Breast epithelium (tissue), 4 donors: Measurements from ENCODE around the gene IPO4. TPM values are rescaled to one million over a fixed set of nuclear protein-coding genes. Genes with fewer than 3 reads are reported as not detected.

Experiments
- DNase-seq, 2 donors: peaks; one replicate each; pipeline ENCODE4 v3.0.0-alpha.2; 2019; ENCODE audit warnings: low spot score in 2 of 2
- H3K27ac ChIP-seq, 2 donors: fragments of 200-600 bp; sonication (generic) in 1 of 2; one replicate each; pipeline ENCODE4 v1.5.1; 2016 to 2019; ENCODE audit warnings: mild to moderate bottlenecking in 1 of 2
- H3K27me3 ChIP-seq, 2 donors: fragments of 200-600 bp; sonication (generic) in 1 of 2; one replicate each; pipeline versions ENCODE4 v1.5.1 to v1.6.0; 2017 to 2019; ENCODE audit warnings: control low read depth in 1 of 2, mild to moderate bottlenecking in 1 of 2
- H3K36me3 ChIP-seq: fragments of 200-600 bp; one replicate; pipeline ENCODE4 v1.5.1; 2019
- H3K4me1 ChIP-seq, 2 donors: fragments of 200-600 bp; sonication (generic); one replicate each; pipeline ENCODE4 v1.5.1; 2016 to 2019; ENCODE audit warnings: control low read depth in 1 of 2
- H3K4me3 ChIP-seq, 3 donors: fragments of 200-600 bp; sonication (generic); 1 replicate in 2 of 3; 2 replicates in 1 of 3; pipeline ENCODE4 v1.5.1; 2016 to 2019; ENCODE audit warnings: mild to moderate bottlenecking in 3 of 3, moderate library complexity in 2 of 3
- H3K9me3 ChIP-seq, 2 donors: fragments of 200-600 bp; sonication (generic) in 1 of 2; one replicate each; pipeline ENCODE4 v1.5.1; 2016 to 2019; ENCODE audit warnings: control low read depth in 1 of 2
- POLR2A ChIP-seq: fragments of 450-650 bp; IDR thresholded peaks from one replicate; pipeline ENCODE4 v1.6.1; 2016; ENCODE audit warnings: antibody characterized with exemption, mild to moderate bottlenecking, moderate library complexity
- POLR2AphosphoS5 ChIP-seq, 3 donors: sonication (generic); formaldehyde crosslinking; IDR thresholded peaks; one replicate each; pipeline ENCODE4 v1.6.1; 2017; ENCODE audit warnings: antibody characterized with exemption in 3 of 3
- intact Hi-C: fragments of 100-400 bp; cut with DNase I; formaldehyde crosslinking; loops from one replicate; pipeline ENCODE4 v1.15.1; 2023; ENCODE audit warnings: low total_unique reads
- total RNA-seq, 3 donors: library from RNA; depleted of rRNA; stranded (reverse); fragments of >200 nt; gene quantifications; one replicate each; pipeline ENCODE4 v1.1.0, GENCODE V29; 2016
- TF ChIP-seq, protein P1 (sequence below), 3 donors: fragments of 450-650 bp; IDR thresholded peaks; one replicate each; pipeline ENCODE4 v1.5.1; 2016 to 2017; ENCODE audit warnings: antibody characterized with exemption in 3 of 3, mild to moderate bottlenecking in 3 of 3, moderate library complexity in 3 of 3

The IPO4 gene
- total RNA-seq, 3 donors from 2014 or later, result 17.0 to 41.6 (median 21.7) TPM

- no peak overlapping the region for H3K4me3 ChIP-seq
- no peak for TF ChIP-seq POLR2AphosphoS5 (IDR thresholded peaks at IDR 0.05)
- TF ChIP-seq, protein P1, sequence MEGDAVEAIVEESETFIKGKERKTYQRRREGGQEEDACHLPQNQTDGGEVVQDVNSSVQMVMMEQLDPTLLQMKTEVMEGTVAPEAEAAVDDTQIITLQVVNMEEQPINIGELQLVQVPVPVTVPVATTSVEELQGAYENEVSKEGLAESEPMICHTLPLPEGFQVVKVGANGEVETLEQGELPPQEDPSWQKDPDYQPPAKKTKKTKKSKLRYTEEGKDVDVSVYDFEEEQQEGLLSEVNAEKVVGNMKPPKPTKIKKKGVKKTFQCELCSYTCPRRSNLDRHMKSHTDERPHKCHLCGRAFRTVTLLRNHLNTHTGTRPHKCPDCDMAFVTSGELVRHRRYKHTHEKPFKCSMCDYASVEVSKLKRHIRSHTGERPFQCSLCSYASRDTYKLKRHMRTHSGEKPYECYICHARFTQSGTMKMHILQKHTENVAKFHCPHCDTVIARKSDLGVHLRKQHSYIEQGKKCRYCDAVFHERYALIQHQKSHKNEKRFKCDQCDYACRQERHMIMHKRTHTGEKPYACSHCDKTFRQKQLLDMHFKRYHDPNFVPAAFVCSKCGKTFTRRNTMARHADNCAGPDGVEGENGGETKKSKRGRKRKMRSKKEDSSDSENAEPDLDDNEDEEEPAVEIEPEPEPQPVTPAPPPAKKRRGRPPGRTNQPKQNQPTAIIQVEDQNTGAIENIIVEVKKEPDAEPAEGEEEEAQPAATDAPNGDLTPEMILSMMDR (IDR thresholded peaks at IDR 0.05), result no peak
- TF ChIP-seq POLR2A, result no peak
- no peaks in the 10 kb centered on the region for H3K27me3 ChIP-seq
- no peak for DNase-seq
- intact Hi-C loops, result no loop called here
- no peaks in the 10 kb centered on the region for H3K4me1 ChIP-seq
- peaks cover 3% of the 10 kb centered on the region for H3K36me3 ChIP-seq
- H3K9me3 ChIP-seq, result no peaks in the 10 kb centered on the region
- no peak overlapping the region for H3K27ac ChIP-seq
Measured at GRCh38 chr14:24176599-24176998, 12.0 kb downstream of the IPO4 start.

- Histone ChIP-seq H3K27me3 (no peaks in the 10 kb centered on the region), H3K4me1 (no peaks in the 10 kb centered on the region), H3K9me3 (no peaks in the 10 kb centered on the region), H3K36me3 (peaks cover 3% of the 10 kb centered on the region), H3K27ac (no peak overlapping the region), H3K4me3 (no peak overlapping the region)
- no peak for DNase-seq
- TF ChIP-seq POLR2A (no peak), POLR2AphosphoS5 (IDR thresholded peaks at IDR 0.05) (no peak)
- TF ChIP-seq, protein P1 (IDR thresholded peaks at IDR 0.05), result no peak
- intact Hi-C loops, result no loop called here
Measured at GRCh38 chr14:24172871-24173281, 15.7 kb downstream of the IPO4 start.

- Histone ChIP-seq H3K27ac (no peak overlapping the region), H3K4me1 (no peaks in the 10 kb centered on the region), H3K9me3 (no peaks in the 10 kb centered on the region), H3K4me3 (peak overlapping the region in 2 of 3 donors; percentile 15 to 19), H3K36me3 (peaks cover 3% of the 10 kb centered on the region), H3K27me3 (no peaks in the 10 kb centered on the region)
- no peak for TF ChIP-seq POLR2AphosphoS5 (IDR thresholded peaks at IDR 0.05)
- TF ChIP-seq, protein P1 (IDR thresholded peaks at IDR 0.05), result no peak
- TF ChIP-seq POLR2A, result no peak
- no peak for DNase-seq
- intact Hi-C loops, result no loop called here
Measured at GRCh38 chr14:24172261-24172860, 16.3 kb downstream of the IPO4 start.

- Histone ChIP-seq H3K9me3 (no peaks in the 10 kb centered on the region), H3K4me1 (no peaks in the 10 kb centered on the region), H3K27me3 (no peaks in the 10 kb centered on the region), H3K36me3 (peaks cover 2% of the 10 kb centered on the region), H3K4me3 (peak within 1 kb of the TSS; percentile 1 to 19 (median 15)), H3K27ac (no peak within 1 kb of the TSS)
- intact Hi-C loops, result no loop called here
- DNase-seq, result no peak
- TF ChIP-seq POLR2A (no peak), POLR2AphosphoS5 (IDR thresholded peaks at IDR 0.05) (no peak)
- TF ChIP-seq, protein P1 (IDR thresholded peaks at IDR 0.05), result no peak
Measured at GRCh38 chr14:24171422-24172260, 17.0 kb downstream of the IPO4 start, which contains the start of gene REC8. REC8 (plus strand) TSS chr14:24172080; CDS start chr14:24172553, 473 bp downstream.
